Cardiac fibroblast (primary cell): ENCODE results near the gene ACCSL.

ENCODE experiments used
- DNase-seq, 2 donors: peaks; one replicate each; pipeline versions ENCODE4 v3.0.0 to v3.0.0-alpha.2; 2010; ENCODE audit warnings: low read depth in 2 of 2
- H3K4me3 ChIP-seq, 2 donors: replicated peaks in 1 of 2; 1 replicate in 1 of 2; 2 replicates in 1 of 2; pipeline ENCODE4 v1.5.1; 2011; ENCODE audit warnings: low read depth in 2 of 2, low read length in 2 of 2, mild to moderate bottlenecking in 2 of 2, moderate library complexity in 1 of 2
- TF ChIP-seq, protein P1 (sequence below): IDR thresholded peaks from one replicate; pipeline ENCODE4 v1.5.1; 2011; ENCODE audit warnings: low read depth, mild to moderate bottlenecking, low read length, inconsistent platforms

ACCSL gene

DNA sequence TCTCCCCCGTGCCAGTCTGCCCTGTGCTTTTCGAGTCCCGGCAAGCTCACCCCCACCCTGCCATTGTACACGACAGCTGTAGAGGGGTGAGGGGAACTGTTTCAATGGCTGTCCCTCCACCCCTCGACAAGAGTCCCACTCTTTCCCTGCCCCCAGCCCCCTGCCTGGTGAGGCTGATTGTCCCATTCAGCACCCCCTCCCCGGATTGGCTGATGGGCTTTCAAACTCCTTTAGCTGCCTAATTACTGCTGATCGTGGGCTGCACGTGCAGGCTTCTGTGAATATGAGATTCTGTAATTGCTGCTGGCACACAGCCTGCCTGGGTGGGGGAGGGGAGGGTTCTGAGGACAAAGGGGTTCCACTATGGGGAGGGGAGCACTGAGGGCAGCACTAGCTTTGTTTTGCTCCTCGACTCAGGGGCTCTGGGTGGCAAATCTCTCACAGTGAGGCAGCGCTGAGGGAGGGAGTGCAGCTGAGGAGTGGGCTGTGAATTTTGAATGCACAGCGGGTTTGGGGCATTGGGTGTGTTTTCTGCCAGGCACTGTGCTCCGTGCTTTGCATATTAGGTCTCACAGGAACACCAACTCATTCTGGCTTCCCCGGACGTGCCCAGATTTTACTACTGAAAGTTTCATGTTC is 42.6 kb upstream of the ACCSL start:
- DNase-seq: no peak
- TF ChIP-seq, protein P1, sequence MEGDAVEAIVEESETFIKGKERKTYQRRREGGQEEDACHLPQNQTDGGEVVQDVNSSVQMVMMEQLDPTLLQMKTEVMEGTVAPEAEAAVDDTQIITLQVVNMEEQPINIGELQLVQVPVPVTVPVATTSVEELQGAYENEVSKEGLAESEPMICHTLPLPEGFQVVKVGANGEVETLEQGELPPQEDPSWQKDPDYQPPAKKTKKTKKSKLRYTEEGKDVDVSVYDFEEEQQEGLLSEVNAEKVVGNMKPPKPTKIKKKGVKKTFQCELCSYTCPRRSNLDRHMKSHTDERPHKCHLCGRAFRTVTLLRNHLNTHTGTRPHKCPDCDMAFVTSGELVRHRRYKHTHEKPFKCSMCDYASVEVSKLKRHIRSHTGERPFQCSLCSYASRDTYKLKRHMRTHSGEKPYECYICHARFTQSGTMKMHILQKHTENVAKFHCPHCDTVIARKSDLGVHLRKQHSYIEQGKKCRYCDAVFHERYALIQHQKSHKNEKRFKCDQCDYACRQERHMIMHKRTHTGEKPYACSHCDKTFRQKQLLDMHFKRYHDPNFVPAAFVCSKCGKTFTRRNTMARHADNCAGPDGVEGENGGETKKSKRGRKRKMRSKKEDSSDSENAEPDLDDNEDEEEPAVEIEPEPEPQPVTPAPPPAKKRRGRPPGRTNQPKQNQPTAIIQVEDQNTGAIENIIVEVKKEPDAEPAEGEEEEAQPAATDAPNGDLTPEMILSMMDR: no peak
- H3K4me3 ChIP-seq: no peak overlapping the region

DNA sequence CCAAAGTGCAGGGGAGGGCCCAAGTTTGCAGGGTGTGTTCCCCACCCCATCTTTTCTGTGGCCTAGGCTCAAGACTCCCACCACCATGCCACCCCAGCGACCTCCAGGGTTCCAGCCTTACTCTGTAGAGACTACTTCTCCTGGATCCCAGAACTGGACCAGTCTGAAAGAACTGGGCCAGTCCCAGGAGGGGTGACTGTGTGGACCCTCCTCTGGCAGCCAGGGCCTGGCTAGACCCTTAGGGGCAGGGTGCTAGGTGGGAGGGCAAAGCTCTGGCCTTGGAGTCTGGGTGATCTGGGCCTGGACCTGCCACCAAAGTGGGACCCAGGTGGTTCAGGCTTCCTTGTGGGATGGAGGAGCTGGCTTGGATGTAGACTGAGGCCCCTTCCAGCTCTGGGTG is 41.8 kb upstream of the ACCSL start:
- TF ChIP-seq, protein P1: no peak
- DNase-seq: no peak
- no peak overlapping the region for H3K4me3 ChIP-seq

DNA sequence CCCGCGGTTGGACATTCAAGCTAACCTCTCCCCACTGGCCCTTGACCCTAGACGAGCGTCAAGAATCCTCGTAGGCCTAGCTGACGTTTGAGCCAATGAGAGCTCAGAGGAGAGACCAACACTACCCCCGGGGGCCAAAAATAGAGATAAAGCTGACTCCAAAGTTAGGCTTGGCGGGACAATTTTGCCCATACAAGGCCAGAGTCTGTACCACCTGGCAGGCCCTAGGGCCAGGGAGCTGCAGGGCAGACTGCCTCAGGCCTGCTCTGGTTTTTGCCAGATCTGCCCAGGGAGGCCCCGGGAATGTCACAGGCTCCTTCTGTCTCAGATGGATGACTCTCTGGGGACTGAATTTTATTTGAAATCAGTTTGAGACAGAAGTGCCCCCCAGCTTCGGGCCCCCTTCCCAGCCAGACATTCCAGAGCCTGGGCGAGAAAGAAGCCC is 40.8 kb upstream of the ACCSL start:
- TF ChIP-seq, protein P1: no peak
- DNase-seq: no peak

DNA sequence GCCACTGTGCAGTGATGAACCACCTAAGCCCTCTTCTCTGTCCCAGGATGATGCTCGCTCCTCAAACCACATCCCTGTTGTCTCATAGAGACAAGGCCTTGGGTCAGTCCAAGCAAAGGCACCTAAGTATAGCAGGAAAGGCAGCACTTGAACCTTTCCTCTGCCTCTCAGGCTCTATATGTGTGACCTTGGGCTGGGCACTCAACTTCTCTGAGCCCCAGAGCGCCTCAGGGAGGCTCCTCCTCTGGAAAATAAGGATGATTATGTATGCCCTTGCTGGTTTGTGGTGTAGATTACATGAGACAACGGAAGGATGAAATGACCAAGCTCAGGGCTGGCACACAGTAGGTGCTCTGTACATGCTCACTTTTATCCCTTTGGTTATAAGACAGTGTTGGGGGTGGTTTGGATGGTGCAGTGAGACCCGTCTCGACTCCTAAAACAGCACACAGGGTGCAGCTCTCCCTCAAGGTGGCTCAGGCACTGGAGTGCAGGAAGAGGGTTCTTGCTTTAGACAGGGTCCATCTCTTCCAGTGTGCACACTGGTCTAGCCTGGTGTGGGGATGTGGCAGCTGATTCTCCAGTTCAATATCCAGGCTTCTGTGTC is 40.2 kb upstream of the ACCSL start:
- TF ChIP-seq, protein P1: no peak
- no peak for DNase-seq
- H3K4me3 ChIP-seq: no peak overlapping the region

More for the DNA sequence above, 40.8 kb upstream of the ACCSL start:
- H3K4me3 ChIP-seq: no peak overlapping the region

DNA sequence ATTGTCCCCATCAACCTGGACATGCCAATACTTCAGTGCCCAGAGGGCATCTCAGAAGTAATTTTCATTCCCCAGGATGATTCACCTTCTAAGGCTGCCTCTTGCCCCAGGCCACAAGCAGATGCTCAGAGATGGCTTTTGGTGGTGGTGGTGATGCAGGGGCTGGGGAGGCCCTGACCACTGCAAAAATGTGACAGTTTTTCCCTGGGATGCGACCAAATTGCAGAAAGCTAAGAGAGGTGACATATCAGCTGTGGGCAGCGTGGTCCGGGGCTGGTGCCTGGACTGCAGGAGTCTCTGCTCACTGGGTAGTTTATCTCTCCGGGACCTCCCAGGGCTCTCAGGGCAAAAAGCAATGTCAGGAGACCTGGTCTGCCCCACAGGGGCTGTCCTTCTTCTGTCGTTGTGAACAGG is 39.7 kb upstream of the ACCSL start:
- no peak for DNase-seq
- no peak overlapping the region for H3K4me3 ChIP-seq
- TF ChIP-seq, protein P1: no peak

- H3K4me3 ChIP-seq: no peak overlapping the region
- TF ChIP-seq, protein P1: no peak
- DNase-seq: no peak
Measured at GRCh38 chr11:44008698-44009097, 39.1 kb upstream of the ACCSL start.
